Measurements from ENCODE around the gene SULT1B1.

SULT1B1 gene

GRCh38 chr4:69689599-69689998 lies 70.8 kb downstream of the SULT1B1 start:
- DNase-seq: peak; percentile 54

- no peak for DNase-seq
These were observed 75.6 kb downstream of the SULT1B1 start for GRCh38 chr4:69684804-69685203.

Data from fibroblast of skin of back (primary cell).